Fibroblast of lung (primary cell): ENCODE measurements around the gene PRR13. TPM values are rescaled to one million over a fixed set of nuclear protein-coding genes. Genes with fewer than 3 reads are reported as not detected.
A peak's percentile ranks its signal among the peaks of the same experiment; 100 is the strongest.

Source experiments
- DNase-seq, 2 donors: peaks; one replicate each; pipeline versions ENCODE4 v3.0.0 to v3.0.0-alpha.2; 2010; ENCODE audit warnings: low read depth in 2 of 2
- H2AFZ ChIP-seq: 2 replicates; pipeline ENCODE4 v1.5.1; 2012; ENCODE audit warnings: low read length, control low read depth, inconsistent platforms
- H3K27ac ChIP-seq: 2 replicates; pipeline ENCODE4 v1.5.1; 2011; ENCODE audit warnings: low read length, control low read depth; ENCODE audit not compliant: insufficient read depth
- H3K27me3 ChIP-seq: 2 replicates; pipeline ENCODE4 v1.5.1; 2011; ENCODE audit warnings: mild to moderate bottlenecking, low read length; ENCODE audit not compliant: control insufficient read depth, insufficient read depth
- H3K36me3 ChIP-seq: 2 replicates; pipeline ENCODE4 v1.5.1; 2011; ENCODE audit warnings: low read length; ENCODE audit not compliant: control insufficient read depth, insufficient read depth
- H3K4me1 ChIP-seq: 2 replicates; pipeline ENCODE4 v1.5.1; 2011; ENCODE audit warnings: low read length; ENCODE audit not compliant: control insufficient read depth, insufficient read depth; ENCODE audit errors: extremely low read depth
- H3K4me2 ChIP-seq: 2 replicates; pipeline ENCODE4 v1.5.1; 2011; ENCODE audit warnings: low read length, control low read depth; ENCODE audit not compliant: insufficient read depth; ENCODE audit errors: extremely low read depth
- H3K4me3 ChIP-seq, 4 experiments: fragments of 200-600 bp in 1 of 4; sonication (generic) in 1 of 4; replicated peaks in 1 of 4; 2 replicates each; pipeline ENCODE4 v1.5.1; 2011 to 2016; ENCODE audit warnings: low read length in 4 of 4, low read depth in 3 of 4, mild to moderate bottlenecking in 3 of 4, control low read depth in 2 of 4, inconsistent platforms in 1 of 4, mixed read lengths in 1 of 4; ENCODE audit not compliant: insufficient read depth in 1 of 4; ENCODE audit errors: control extremely low read depth in 1 of 4
- H3K79me2 ChIP-seq: 2 replicates; pipeline ENCODE4 v1.5.1; 2012; ENCODE audit warnings: mild to moderate bottlenecking, low read length, inconsistent platforms; ENCODE audit not compliant: control insufficient read depth, insufficient read depth
- H3K9ac ChIP-seq: 2 replicates; pipeline ENCODE4 v1.5.1; 2011; ENCODE audit warnings: mild to moderate bottlenecking, low read length, control low read depth; ENCODE audit not compliant: insufficient read depth
- H3K9me3 ChIP-seq: 2 replicates; pipeline ENCODE4 v1.5.1; 2012; ENCODE audit warnings: low read depth, low read length; ENCODE audit not compliant: control insufficient read depth, insufficient read depth
- H4K20me1 ChIP-seq: 2 replicates; pipeline ENCODE4 v1.5.1; 2011; ENCODE audit warnings: low read length; ENCODE audit not compliant: control insufficient read depth, insufficient read depth; ENCODE audit errors: extremely low read depth
- EZH2 ChIP-seq: IDR thresholded peaks from 2 replicates; pipeline ENCODE4 v1.5.1; 2012; ENCODE audit warnings: low read length, control low read depth, mild to moderate bottlenecking; ENCODE audit errors: missing control alignments
- polyA plus RNA-seq, 2 donors: library from polyadenylated mRNA; depleted of rRNA in 1 of 2; stranded (reverse) in 1 of 2; unstranded in 1 of 2; fragments of >200 nt; gene quantifications; 2 replicates each; pipeline ENCODE4 v1.2.1, GENCODE V29; 2011 to 2012; ENCODE audit warnings: missing spikeins in 1 of 2
- total RNA-seq: library from RNA; depleted of rRNA; stranded (reverse); fragments of >200 nt; gene quantifications from 2 replicates; pipeline ENCODE4 v1.2.1, GENCODE V29; 2014
- TF ChIP-seq, protein P1 (sequence below), 2 donors: IDR thresholded peaks in 1 of 2; conservative IDR thresholded peaks in 1 of 2; 1 replicate in 1 of 2; 2 replicates in 1 of 2; pipeline ENCODE4 v1.5.1; 2011 to 2012; ENCODE audit warnings: low read length in 2 of 2, control low read depth in 1 of 2, inconsistent platforms in 1 of 2, low read depth in 1 of 2, mild to moderate bottlenecking in 1 of 2

PRR13 gene
- total and polyA plus RNA-seq, 2 donors (not counting 1 experiment from before 2014, with no cell fraction given) = 48.1 to 114 TPM

DNA sequence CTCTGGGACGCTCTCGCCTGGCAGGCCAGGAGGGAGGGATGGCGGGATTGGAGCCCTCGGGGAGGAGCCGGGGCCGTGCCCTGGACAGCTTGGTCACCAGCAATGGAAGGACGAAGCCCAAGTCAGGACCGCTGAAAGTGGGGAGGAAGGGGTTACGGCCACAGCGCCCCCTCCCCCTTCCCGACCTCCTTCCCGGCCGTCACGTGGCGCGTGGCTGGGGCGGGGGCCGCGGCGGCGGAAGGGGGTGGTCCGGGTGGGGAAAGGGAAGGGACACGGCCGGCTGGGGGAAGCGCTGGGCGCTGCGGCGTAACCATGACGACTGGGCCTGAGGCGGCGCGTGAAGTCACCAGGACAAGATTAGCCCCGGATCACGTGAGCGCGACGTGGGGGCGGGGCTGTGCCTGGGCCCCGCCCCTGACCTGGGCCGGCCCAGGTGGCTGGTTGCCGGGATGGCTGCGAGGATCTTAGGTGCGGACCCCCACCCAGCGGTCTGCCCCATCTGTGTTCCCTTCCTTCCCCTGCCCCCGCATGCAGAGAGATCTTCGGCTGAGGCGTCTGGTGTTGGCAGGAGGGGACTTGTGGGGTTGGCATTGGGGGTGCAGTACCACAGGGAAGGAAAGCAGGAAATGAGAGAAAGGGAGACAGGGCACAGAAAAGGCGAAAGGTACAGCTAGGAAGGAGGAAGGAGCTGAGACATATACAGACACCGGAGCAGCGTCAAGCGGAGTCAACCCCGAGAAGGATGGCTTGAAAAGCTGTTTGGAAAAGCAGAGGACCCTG, 51.5 kb downstream of the PRR13 start:
- peak; percentile 87 to 89 for DNase-seq

DNA sequence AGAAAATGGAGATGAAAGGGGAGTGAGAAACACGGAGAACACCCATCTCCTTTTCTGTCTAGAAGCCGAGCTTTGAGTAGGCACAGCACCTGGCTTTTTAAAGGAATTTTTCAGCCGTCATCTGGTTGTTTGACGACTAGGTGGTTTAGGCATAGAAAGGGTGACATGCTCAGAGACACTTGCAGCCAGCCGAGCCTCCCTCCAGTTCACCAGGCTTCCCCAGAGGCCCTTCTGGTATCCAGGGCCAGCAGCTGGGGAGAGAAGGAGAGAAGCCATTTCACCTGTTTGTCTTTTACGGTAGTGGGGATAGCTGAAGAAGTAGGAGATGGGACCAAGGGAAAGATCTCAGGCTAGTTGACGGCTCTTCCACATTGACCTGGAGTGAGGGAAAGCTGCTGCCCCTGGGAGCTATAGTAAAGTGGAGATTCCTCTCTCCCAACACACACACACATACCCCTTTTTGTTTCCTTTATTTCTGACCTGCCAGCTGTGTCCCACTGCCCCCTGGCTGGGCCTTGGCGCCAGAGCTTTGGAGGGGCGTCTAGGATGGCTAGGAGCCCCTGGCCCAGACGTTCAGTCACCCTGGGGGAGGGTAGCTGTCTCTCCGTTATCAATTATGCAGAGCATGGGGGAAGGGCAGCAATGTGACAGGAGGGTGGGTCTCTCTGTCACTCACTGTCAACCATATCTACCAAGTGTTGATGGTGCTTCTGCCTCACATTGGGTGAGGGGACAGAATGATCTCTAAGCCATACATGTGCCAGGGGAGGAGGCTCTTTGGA, 52.3 kb downstream of the PRR13 start:
- H2AFZ ChIP-seq = no peak overlapping the region
- DNase-seq = no peak
- peak overlapping the region; percentile 83 for H3K4me2 ChIP-seq
- H3K4me3 ChIP-seq = peak overlapping the region in 2 of 4 experiments; percentile 51 to 58
- H3K4me1 ChIP-seq = peaks cover 23% of the 10 kb centered on the region
- TF ChIP-seq, protein P1, sequence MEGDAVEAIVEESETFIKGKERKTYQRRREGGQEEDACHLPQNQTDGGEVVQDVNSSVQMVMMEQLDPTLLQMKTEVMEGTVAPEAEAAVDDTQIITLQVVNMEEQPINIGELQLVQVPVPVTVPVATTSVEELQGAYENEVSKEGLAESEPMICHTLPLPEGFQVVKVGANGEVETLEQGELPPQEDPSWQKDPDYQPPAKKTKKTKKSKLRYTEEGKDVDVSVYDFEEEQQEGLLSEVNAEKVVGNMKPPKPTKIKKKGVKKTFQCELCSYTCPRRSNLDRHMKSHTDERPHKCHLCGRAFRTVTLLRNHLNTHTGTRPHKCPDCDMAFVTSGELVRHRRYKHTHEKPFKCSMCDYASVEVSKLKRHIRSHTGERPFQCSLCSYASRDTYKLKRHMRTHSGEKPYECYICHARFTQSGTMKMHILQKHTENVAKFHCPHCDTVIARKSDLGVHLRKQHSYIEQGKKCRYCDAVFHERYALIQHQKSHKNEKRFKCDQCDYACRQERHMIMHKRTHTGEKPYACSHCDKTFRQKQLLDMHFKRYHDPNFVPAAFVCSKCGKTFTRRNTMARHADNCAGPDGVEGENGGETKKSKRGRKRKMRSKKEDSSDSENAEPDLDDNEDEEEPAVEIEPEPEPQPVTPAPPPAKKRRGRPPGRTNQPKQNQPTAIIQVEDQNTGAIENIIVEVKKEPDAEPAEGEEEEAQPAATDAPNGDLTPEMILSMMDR (conservative IDR thresholded peaks at IDR 0.05 in 1 of 2, IDR thresholded peaks at IDR 0.05 in 1 of 2; ENCODE audit: low read depth in 1 of 2, low read length in 2 of 2) = no peak
- TF ChIP-seq EZH2 = no peak
- no peaks in the 10 kb centered on the region for H3K9me3 ChIP-seq
- H3K27me3 ChIP-seq = no peaks in the 10 kb centered on the region
- H4K20me1 ChIP-seq = no peaks in the 10 kb centered on the region
- peaks cover 4% of the 10 kb centered on the region for H3K36me3 ChIP-seq
- H3K27ac ChIP-seq = peak overlapping the region; percentile 71
- H3K79me2 ChIP-seq = peaks cover 33% of the 10 kb centered on the region
- no peak overlapping the region for H3K9ac ChIP-seq

More for the DNA sequence above, 51.5 kb downstream of the PRR13 start:
- peak overlapping the region; percentile 55 for H3K9ac ChIP-seq
- no peaks in the 10 kb centered on the region for H3K9me3 ChIP-seq
- H3K36me3 ChIP-seq = peaks cover 4% of the 10 kb centered on the region
- no peaks in the 10 kb centered on the region for H3K27me3 ChIP-seq
- H3K4me1 ChIP-seq = peaks cover 23% of the 10 kb centered on the region
- H4K20me1 ChIP-seq = no peaks in the 10 kb centered on the region
- peaks cover 26% of the 10 kb centered on the region for H3K79me2 ChIP-seq
- peak overlapping the region; percentile 64 for H2AFZ ChIP-seq
- peak overlapping the region; percentile 38 to 70 (median 50) for H3K4me3 ChIP-seq
- TF ChIP-seq, protein P1 (conservative IDR thresholded peaks at IDR 0.05 in 1 of 2, IDR thresholded peaks at IDR 0.05 in 1 of 2; ENCODE audit: low read depth in 1 of 2, low read length in 2 of 2) = no peak
- TF ChIP-seq EZH2 = no peak
- peak overlapping the region; percentile 87 for H3K4me2 ChIP-seq
- peak overlapping the region; percentile 80 for H3K27ac ChIP-seq

Other genes with a start within 250 kb of the PRR13 start
- gene ITGB7, start 234.5 kb upstream of the PRR13 start, total RNA-seq = 0.26 and 0.50 TPM in 2 replicates
- 0.15 and 0.20 TPM in 2 replicates for gene ITGB7, start 234.5 kb upstream of the PRR13 start, polyA plus RNA-seq
- gene RARG, start 209.5 kb upstream of the PRR13 start, total RNA-seq = 26.7 and 51.4 TPM in 2 replicates
- gene RARG, start 209.5 kb upstream of the PRR13 start, polyA plus RNA-seq = 26.9 and 30.4 TPM in 2 replicates
- 0.26 and 1.8 TPM in 2 replicates for gene ESPL1, start 173.4 kb upstream of the PRR13 start, total RNA-seq
- 1.4 and 5.8 TPM in 2 replicates for gene ESPL1, start 173.4 kb upstream of the PRR13 start, polyA plus RNA-seq
- gene PFDN5, start 146.2 kb upstream of the PRR13 start, total RNA-seq = 735 and 788 TPM in 2 replicates
- gene PFDN5, start 146.2 kb upstream of the PRR13 start, polyA plus RNA-seq = 977 and 1,007 TPM in 2 replicates
- 52.0 and 55.7 TPM in 2 replicates for gene MYG1, start 142.0 kb upstream of the PRR13 start, total RNA-seq
- 40.8 and 52.2 TPM in 2 replicates for gene MYG1, start 142.0 kb upstream of the PRR13 start, polyA plus RNA-seq
- gene AAAS, start 120.1 kb upstream of the PRR13 start, total RNA-seq = 29.5 and 37.8 TPM in 2 replicates
- 34.2 and 50.4 TPM in 2 replicates for gene AAAS, start 120.1 kb upstream of the PRR13 start, polyA plus RNA-seq
- not detected in 2 replicates for gene SP7, start 105.4 kb upstream of the PRR13 start, total RNA-seq
- not detected in 2 replicates for gene SP7, start 105.4 kb upstream of the PRR13 start, polyA plus RNA-seq
- 31.3 and 35.3 TPM in 2 replicates for gene SP1, start 61.6 kb upstream of the PRR13 start, total RNA-seq
- 38.9 and 42.0 TPM in 2 replicates for gene SP1, start 61.6 kb upstream of the PRR13 start, polyA plus RNA-seq
- not detected in 2 replicates for gene AMHR2, start 17.9 kb upstream of the PRR13 start, total RNA-seq
- gene AMHR2, start 17.9 kb upstream of the PRR13 start, polyA plus RNA-seq = not detected in 2 replicates
- 251 and 271 TPM in 2 replicates for gene PCBP2, start 10.4 kb downstream of the PRR13 start, total RNA-seq
- gene PCBP2, start 10.4 kb downstream of the PRR13 start, polyA plus RNA-seq = 315 and 374 TPM in 2 replicates
- 37.8 and 40.8 TPM in 2 replicates for gene MAP3K12, start 57.7 kb downstream of the PRR13 start, total RNA-seq
- gene MAP3K12, start 57.7 kb downstream of the PRR13 start, polyA plus RNA-seq = 31.2 and 31.6 TPM in 2 replicates
- 37.8 and 39.3 TPM in 2 replicates for gene TARBP2, start 59.5 kb downstream of the PRR13 start, total RNA-seq
- gene TARBP2, start 59.5 kb downstream of the PRR13 start, polyA plus RNA-seq = 19.8 and 25.9 TPM in 2 replicates
- gene NPFF, start 65.8 kb downstream of the PRR13 start, total RNA-seq = not detected in 2 replicates
- not detected in 2 replicates for gene NPFF, start 65.8 kb downstream of the PRR13 start, polyA plus RNA-seq
- 7.4 and 11.4 TPM in 2 replicates for gene ATF7, start 184.6 kb downstream of the PRR13 start, total RNA-seq
- gene ATF7, start 184.6 kb downstream of the PRR13 start, polyA plus RNA-seq = 24.7 and 27.4 TPM in 2 replicates
- 148 and 169 TPM in 2 replicates for gene ATP5MC2, start 234.3 kb downstream of the PRR13 start, total RNA-seq
- gene ATP5MC2, start 234.3 kb downstream of the PRR13 start, polyA plus RNA-seq = 232 and 372 TPM in 2 replicates